ENCODE results near the gene UBE3B.

GRCh38 chr12:109533487-109533740, 56.0 kb downstream of the UBE3B start:
- TF ChIP-seq POLR2A (IDR thresholded peaks at IDR 0.05) (no peak), POLR2AphosphoS5 (IDR thresholded peaks at IDR 0.05) (no peak), CTCF (IDR thresholded peaks at IDR 0.05) (no peak)

All from stomach (tissue), 4 donors.